H1 (cell line): ENCODE results near the gene ANKRD17. TPM values are rescaled to one million over a fixed set of nuclear protein-coding genes. Genes with fewer than 3 reads are reported as not detected.

Source experiments
- CTCF ChIA-PET: fragments of 300-600 bp; sonication (Branson Sonifier 250); formaldehyde crosslinking; loops from one replicate; lab custom pipeline; 2021; ENCODE audit not compliant: partially characterized antibody; lab: Charles Lee
- POLR2A ChIA-PET: fragments of 300-600 bp; sonication (Branson Sonifier 250); formaldehyde crosslinking; loops from one replicate; lab custom pipeline; 2021; ENCODE audit warnings: inconsistent platforms; ENCODE audit not compliant: partially characterized antibody; lab: Charles Lee
- DNase-seq, 2 experiments: peaks; one replicate each; pipeline versions ENCODE4 v3.0.0 to v3.0.0-alpha.2; 2010 to 2022; ENCODE audit warnings: low spot score in 2 of 2, low read depth in 1 of 2, mixed read lengths in 1 of 2
- FAIRE-seq: peaks from 2 replicates; lab custom pipeline; 2011; peaks lifted over from hg19 to GRCh38; lab: Jason Lieb, UNC
- H2AFZ ChIP-seq: 2 replicates; pipeline ENCODE4 v1.8.1; 2012; ENCODE audit warnings: low read length, inconsistent platforms
- H2AK5ac ChIP-seq: 2 replicates; pipeline ENCODE4 v1.6.1; 2013; ENCODE audit warnings: low read depth, low read length
- H2BK120ac ChIP-seq: replicated peaks from 2 replicates; pipeline ENCODE3; 2013; ENCODE audit warnings: low read depth, low read length, inconsistent platforms
- H2BK12ac ChIP-seq: 2 replicates; pipeline ENCODE4 v1.6.1; 2013; ENCODE audit warnings: low read depth, low read length
- H2BK15ac ChIP-seq: 2 replicates; pipeline ENCODE4 v1.6.1; 2013; ENCODE audit warnings: low read length
- H2BK20ac ChIP-seq: 2 replicates; pipeline ENCODE4 v1.6.1; 2013; ENCODE audit warnings: low read length
- H2BK5ac ChIP-seq: 2 replicates; pipeline ENCODE4 v1.6.1; 2013; ENCODE audit warnings: low read depth, low read length
- H3K14ac ChIP-seq: 2 replicates; pipeline ENCODE4 v1.6.1; 2013; ENCODE audit warnings: inconsistent platforms; ENCODE audit not compliant: insufficient read length
- H3K18ac ChIP-seq: 2 replicates; pipeline ENCODE4 v1.6.1; 2013; ENCODE audit warnings: low read length; ENCODE audit errors: extremely low read depth
- H3K23ac ChIP-seq: 2 replicates; pipeline ENCODE4 v1.6.1; 2013; ENCODE audit warnings: inconsistent platforms; ENCODE audit not compliant: insufficient read length
- H3K23me2 ChIP-seq: 2 replicates; pipeline ENCODE4 v1.6.1; 2013; ENCODE audit warnings: low read depth, low read length
- H3K27ac ChIP-seq: 2 replicates; pipeline ENCODE4 v1.6.1; 2011; ENCODE audit warnings: low read depth, low read length, inconsistent platforms
- H3K27me3 ChIP-seq, 4 experiments: replicated peaks in 1 of 4; 1 replicate in 1 of 4; 2 replicates in 3 of 4; pipeline versions ENCODE4 v1.6.1 to v1.8.1; 2011 to 2013; ENCODE audit warnings: low read length in 3 of 4, mild to moderate bottlenecking in 3 of 4, inconsistent platforms in 2 of 4, mixed read lengths in 2 of 4, moderate library complexity in 1 of 4; ENCODE audit not compliant: control insufficient read depth in 3 of 4, insufficient read depth in 3 of 4; ENCODE audit errors: extremely low read depth in 1 of 4
- H3K36me3 ChIP-seq, 4 experiments: 2 replicates each; pipeline versions ENCODE4 v1.6.1 to v1.8.1; 2011 to 2013; ENCODE audit warnings: mild to moderate bottlenecking in 4 of 4, low read length in 3 of 4, moderate library complexity in 2 of 4, control low read depth in 1 of 4, inconsistent platforms in 1 of 4; ENCODE audit not compliant: insufficient read depth in 4 of 4, control insufficient read depth in 2 of 4
- H3K4ac ChIP-seq: replicated peaks from 2 replicates; pipeline ENCODE3; 2013; ENCODE audit warnings: low read length, low read depth, mixed read lengths, inconsistent platforms; ENCODE audit not compliant: insufficient read length
- H3K4me1 ChIP-seq, 4 experiments: replicated peaks in 1 of 4; 1 replicate in 1 of 4; 2 replicates in 3 of 4; pipeline versions ENCODE4 v1.6.1 to v1.8.1; 2011 to 2013; ENCODE audit warnings: low read length in 3 of 4, inconsistent platforms in 2 of 4, mixed read lengths in 1 of 4; ENCODE audit not compliant: insufficient read depth in 4 of 4, control insufficient read depth in 3 of 4
- H3K4me2 ChIP-seq, 2 experiments: 2 replicates each; pipeline versions ENCODE4 v1.6.1 to v1.8.1; 2011 to 2013; ENCODE audit warnings: low read depth in 2 of 2, low read length in 2 of 2, control low read depth in 1 of 2, inconsistent platforms in 1 of 2, mild to moderate bottlenecking in 1 of 2; ENCODE audit not compliant: insufficient read depth in 1 of 2
- H3K4me3 ChIP-seq, 4 experiments: fragments of 200-600, 300-600 bp in 1 of 4; sonication (generic), shearing (Covaris generic), sonication (Bioruptor Twin) in 1 of 4; 2 replicates each; pipeline versions ENCODE4 v1.5.1 to v1.8.1; 2011 to 2016; ENCODE audit warnings: low read length in 4 of 4, low read depth in 3 of 4, control low read depth in 2 of 4, inconsistent platforms in 2 of 4, mild to moderate bottlenecking in 2 of 4, mixed read lengths in 1 of 4, moderate library complexity in 1 of 4; ENCODE audit not compliant: insufficient read depth in 2 of 4; ENCODE audit errors: extremely low read depth in 1 of 4
- H3K56ac ChIP-seq: replicated peaks from 2 replicates; pipeline ENCODE3; 2013; ENCODE audit warnings: low read depth, mild to moderate bottlenecking, mixed read lengths, low read length, inconsistent platforms; ENCODE audit not compliant: insufficient read length
- H3K79me1 ChIP-seq: 2 replicates; pipeline ENCODE4 v1.6.1; 2013; ENCODE audit warnings: low read depth, low read length, control low read depth
- H3K79me2 ChIP-seq, 2 experiments: 2 replicates each; pipeline versions ENCODE4 v1.6.1 to v1.8.1; 2012 to 2013; ENCODE audit warnings: low read length in 2 of 2, mild to moderate bottlenecking in 2 of 2, inconsistent platforms in 1 of 2; ENCODE audit not compliant: insufficient read depth in 2 of 2, control insufficient read depth in 1 of 2
- H3K9ac ChIP-seq, 4 experiments: replicated peaks in 1 of 4; 1 replicate in 1 of 4; 2 replicates in 3 of 4; pipeline versions ENCODE4 v1.6.1 to v1.8.1; 2011 to 2013; ENCODE audit warnings: low read depth in 3 of 4, low read length in 3 of 4, control low read depth in 2 of 4, mild to moderate bottlenecking in 2 of 4, moderate library complexity in 2 of 4, inconsistent platforms in 1 of 4; ENCODE audit errors: extremely low read depth in 1 of 4
- H3K9me3 ChIP-seq, 2 experiments: 2 replicates each; pipeline versions ENCODE4 v1.6.1 to v1.8.1; 2012 to 2013; ENCODE audit warnings: mild to moderate bottlenecking in 2 of 2, moderate library complexity in 2 of 2, control low read depth in 1 of 2, inconsistent platforms in 1 of 2, low read depth in 1 of 2, low read length in 1 of 2, mixed read lengths in 1 of 2; ENCODE audit not compliant: insufficient read depth in 2 of 2
- H4K20me1 ChIP-seq, 2 experiments: replicated peaks in 1 of 2; 2 replicates each; pipeline versions ENCODE3 to v1.8.1; 2011 to 2013; ENCODE audit warnings: inconsistent platforms in 2 of 2, low read length in 2 of 2, mild to moderate bottlenecking in 1 of 2; ENCODE audit not compliant: insufficient read depth in 2 of 2, control insufficient read depth in 1 of 2
- H4K5ac ChIP-seq: 2 replicates; pipeline ENCODE4 v1.6.1; 2013; ENCODE audit warnings: low read length, low read depth, mixed read lengths, inconsistent platforms; ENCODE audit not compliant: insufficient read length
- H4K8ac ChIP-seq: 2 replicates; pipeline ENCODE4 v1.8.0; 2013; ENCODE audit warnings: mild to moderate bottlenecking, moderate library complexity, low read length, inconsistent platforms; ENCODE audit not compliant: insufficient read depth; ENCODE audit errors: extremely low read depth
- H4K91ac ChIP-seq: replicated peaks from 2 replicates; pipeline ENCODE3; 2013; ENCODE audit warnings: low read length, mixed read lengths, inconsistent platforms; ENCODE audit not compliant: insufficient read length
- BRCA1 ChIP-seq: IDR thresholded peaks from 2 replicates; pipeline ENCODE4 v1.6.1; 2012; ENCODE audit warnings: low read depth, low read length, improper control_type of control experiment
- CBX5 ChIP-seq: fragments of 300-800, 300-1000 bp; sonication (generic); IDR thresholded peaks from 2 replicates; pipeline ENCODE4 v1.7.1; 2016; ENCODE audit warnings: antibody characterized with exemption, low read length, low read depth
- CTBP2 ChIP-seq: IDR thresholded peaks from 2 replicates; pipeline ENCODE4 v1.7.0; 2011; ENCODE audit warnings: borderline replicate concordance, mild to moderate bottlenecking, moderate library complexity, mixed read lengths, low read length; ENCODE audit not compliant: insufficient read depth, insufficient read length
- EP300 ChIP-seq, 2 experiments: IDR thresholded peaks; 1 replicate in 1 of 2; 2 replicates in 1 of 2; pipeline ENCODE4 v1.6.1; 2011 to 2012; ENCODE audit warnings: low read depth in 2 of 2, low read length in 2 of 2, mild to moderate bottlenecking in 2 of 2, borderline replicate concordance in 1 of 2, inconsistent platforms in 1 of 2, moderate library complexity in 1 of 2
- JUN ChIP-seq: IDR thresholded peaks from 2 replicates; pipeline ENCODE4 v1.6.1; 2011; ENCODE audit warnings: low read depth, mild to moderate bottlenecking, improper control_type of control experiment, low read length
- JUND ChIP-seq: IDR thresholded peaks from 2 replicates; pipeline ENCODE4 v1.6.1; 2011; ENCODE audit warnings: mild to moderate bottlenecking, improper control_type of control experiment, low read length
- NRF1 ChIP-seq: IDR thresholded peaks from 2 replicates; pipeline ENCODE4 v1.6.1; 2011; ENCODE audit warnings: mild to moderate bottlenecking, low read depth, low read length, improper control_type of control experiment
- PHF8 ChIP-seq: fragments of 200-600 bp; sonication (generic); conservative IDR thresholded peaks from 2 replicates; pipeline ENCODE4 v1.7.1; 2012; ENCODE audit warnings: low read depth, mild to moderate bottlenecking, inconsistent platforms, low read length, moderate library complexity
- POLR2A ChIP-seq, 2 experiments: IDR thresholded peaks; 1 replicate in 1 of 2; 2 replicates in 1 of 2; pipeline ENCODE4 v1.6.1; 2011; ENCODE audit warnings: low read depth in 2 of 2, low read length in 2 of 2, mild to moderate bottlenecking in 2 of 2; ENCODE audit errors: control extremely low read depth in 1 of 2
- RFX5 ChIP-seq: IDR thresholded peaks from 2 replicates; pipeline ENCODE4 v1.6.1; 2011; ENCODE audit warnings: low read depth, low read length, improper control_type of control experiment, borderline replicate concordance
- SAP30 ChIP-seq: fragments of 300-600 bp; sonication (generic); IDR thresholded peaks from 2 replicates; pipeline ENCODE4 v1.7.1; 2012; ENCODE audit warnings: low read length, moderate library complexity, mild to moderate bottlenecking, inconsistent platforms; ENCODE audit not compliant: insufficient read depth, insufficient replicate concordance
- SIN3A ChIP-seq, 2 experiments: IDR thresholded peaks in 1 of 2; conservative IDR thresholded peaks in 1 of 2; 2 replicates each; pipeline ENCODE4 v1.6.1; 2011 to 2012; ENCODE audit warnings: low read length in 2 of 2, improper control_type of control experiment in 1 of 2, low read depth in 1 of 2, mild to moderate bottlenecking in 1 of 2
- SP1 ChIP-seq: IDR thresholded peaks from 2 replicates; pipeline ENCODE4 v1.6.1; 2011; ENCODE audit warnings: low read depth, low read length
- ZNF274 ChIP-seq: IDR thresholded peaks from 2 replicates; pipeline ENCODE4 v1.7.0; 2012; ENCODE audit warnings: low read length, borderline replicate concordance; ENCODE audit errors: extremely low read depth
- WGBS, 2 experiments: shearing (Covaris generic) in 1 of 2; methylation state at CpG; one replicate each; pipeline versions ENCODE4 v1.1.6 to v1.1.7; 2013 to 2015; ENCODE audit warnings: low lambda C conversion rate in 2 of 2, mixed read lengths in 2 of 2, inconsistent platforms in 1 of 2, low coverage in 1 of 2, missing lambda C conversion rate in 1 of 2; ENCODE audit not compliant: insufficient replicate concordance in 2 of 2, insufficient coverage in 1 of 2, insufficient read length in 1 of 2; ENCODE audit errors: extremely low coverage in 1 of 2, missing lambda C conversion rate in 1 of 2; 5-methylcytosine and 5-hydroxymethylcytosine counted together
- polyA plus RNA-seq, 7 experiments: library from polyadenylated mRNA; depleted of rRNA in 3 of 7; stranded (reverse) in 5 of 7; unstranded in 2 of 7; fragments of >200 nt in 5 of 7; fragments of 200-250 nt in 2 of 7; gene quantifications; 1 replicate in 5 of 7; 2 replicates in 1 of 7; 4 replicates in 1 of 7; pipeline versions ENCODE4 v1.2.1 to v1.2.3, GENCODE V29; 2011 to 2013; ENCODE audit warnings: missing spikeins in 2 of 7, mixed read lengths in 2 of 7
- total RNA-seq: library from RNA; stranded (reverse); fragmentation: NEBNext Ultra II Directional; extraction: Animal tissue kit (Norgen Biotek cat#: 25700); gene quantifications from 2 replicates; pipeline ENCODE4 v1.2.1, GENCODE V29; 2021

Gene ANKRD17
- total and polyA plus RNA-seq, 2 of the 8 experiments (the other 6 are each of a cell fraction or from before 2014, with no cell fraction given) = 42.4 to 93.7 TPM

DNA sequence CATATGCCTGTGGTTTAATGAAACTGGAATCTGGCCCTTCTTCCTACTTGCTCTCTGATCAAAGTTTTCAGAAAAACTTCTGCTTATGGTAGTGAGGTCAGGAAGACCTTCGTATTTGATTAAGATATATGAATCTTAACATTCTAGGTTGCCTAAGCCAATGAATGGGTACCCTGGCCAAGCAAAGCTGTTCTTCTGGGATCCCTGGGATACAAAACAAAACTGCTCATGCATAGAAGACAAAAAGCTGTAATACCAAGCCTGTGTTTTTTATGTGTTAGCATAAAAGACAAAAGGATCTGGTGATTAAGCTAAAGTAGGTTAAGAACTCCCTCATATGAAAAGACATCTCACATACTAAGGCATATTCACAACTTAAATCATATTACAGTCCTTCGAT lies 21.6 kb downstream of the ANKRD17 start:
- H3K9ac ChIP-seq = no peak overlapping the region
- H3K18ac ChIP-seq = no peak overlapping the region
- H3K36me3 ChIP-seq = peaks cover 2 to 14% (median 5%) of the 10 kb centered on the region in 4 experiments; a peak in 4 of 8 replicates
- peaks cover 0 to 4% (median 0%) of the 10 kb centered on the region in 4 experiments; a peak in 1 of 7 replicates for H3K4me1 ChIP-seq
- no peak overlapping the region for H2AK5ac ChIP-seq
- no peak overlapping the region for H3K4ac ChIP-seq
- H4K20me1 ChIP-seq = peaks cover 0 to 11% of the 10 kb centered on the region in 2 experiments
- H4K91ac ChIP-seq = no peak overlapping the region
- WGBS, 2 experiments = 90% methylated on average over 2 of the region's 2 CpGs; no CpG with 5 or more reads in 1 of the 2 experiments
- peak overlapping the region; percentile 31 for H3K14ac ChIP-seq
- no peak overlapping the region for H3K4me2 ChIP-seq
- no peak overlapping the region for H2BK20ac ChIP-seq
- no peak overlapping the region for H2BK120ac ChIP-seq
- no peaks in the 10 kb centered on the region for H3K23me2 ChIP-seq
- H3K27me3 ChIP-seq = no peaks in the 10 kb centered on the region
- H3K56ac ChIP-seq = no peak overlapping the region
- no peak for FAIRE-seq
- H2BK12ac ChIP-seq = no peak overlapping the region
- DNase-seq = no peak
- H4K5ac ChIP-seq = no peak overlapping the region
- no peak overlapping the region for H2BK5ac ChIP-seq
- no peak overlapping the region for H4K8ac ChIP-seq
- H3K23ac ChIP-seq = no peak overlapping the region
- no peak overlapping the region for H2AFZ ChIP-seq
- H3K4me3 ChIP-seq = no peak overlapping the region
- H2BK15ac ChIP-seq = no peak overlapping the region
- ChIA-PET POLR2A (interaction anchor here (1.0 kb wide), 1 partner anchor 16 kb away, joined by 3 read pairs; no protein-coding TSS in a partner anchor), CTCF (interaction anchor here (1.1 to 1.4 kb wide), 2 partner anchors 14 to 18 kb away, joined by 3 to 4 read pairs; no protein-coding TSS in a partner anchor)
- 0 out of 2 replicates have a peak, but pooled peaks cover 2% of the 10 kb centered on the region for H3K79me1 ChIP-seq
- no peak overlapping the region for H3K27ac ChIP-seq
- H3K79me2 ChIP-seq = peaks cover 0 to 95% of the 10 kb centered on the region in 2 experiments; a peak in 3 of 4 replicates
- no peaks in the 10 kb centered on the region for H3K9me3 ChIP-seq
- no peak for TF ChIP-seq EP300 (IDR thresholded peaks at IDR 0.05; ENCODE audit: borderline replicate concordance in 1 of 2, low read depth in 2 of 2, low read length in 2 of 2)
- TF ChIP-seq SIN3A (conservative IDR thresholded peaks at IDR 0.05 in 1 of 2, IDR thresholded peaks at IDR 0.05 in 1 of 2; ENCODE audit: low read depth in 1 of 2, low read length in 2 of 2) = no peak
- no peak for TF ChIP-seq SP1
- no peak for TF ChIP-seq NRF1
- TF ChIP-seq CBX5 = no peak
- TF ChIP-seq ZNF274 = no peak
- TF ChIP-seq PHF8 = no peak
- TF ChIP-seq RFX5 = no peak
- TF ChIP-seq JUN = no peak
- TF ChIP-seq CTBP2 = no peak
- no peak for TF ChIP-seq POLR2A (IDR thresholded peaks at IDR 0.05; ENCODE audit: control extremely low read depth in 1 of 2, low read depth in 2 of 2, low read length in 2 of 2)
- TF ChIP-seq SAP30 = no peak
- TF ChIP-seq JUND = no peak
- TF ChIP-seq BRCA1 = no peak
